HepG2 (cell line): ENCODE data around the gene TLE1. TPM values are rescaled to one million over a fixed set of nuclear protein-coding genes. Genes with fewer than 3 reads are reported as not detected.
A peak's percentile ranks its signal among the peaks of the same experiment; 100 is the strongest.

Experiments
- ATAC-seq: fragments of 200-7000 bp; cut with Tn5 transposase; 3 replicates; pipeline ENCODE4 v1.9.1; 2020; ENCODE audit warnings: mild to moderate bottlenecking, moderate library complexity
- BruUV-seq: library from RNA; stranded (reverse); fragments of 400-500 nt; replicated peaks from 2 replicates; lab custom pipeline; 2021; lab: Mats Ljungman, UMichigan
- CTCF ChIA-PET: fragments of 300-600 bp; formaldehyde crosslinking; extraction: SDS; loops from one replicate; lab custom pipeline; 2021; ENCODE audit warnings: low total read pairs, inconsistent platforms, low intra/inter-chr PET ratio; lab: Yijun Ruan, JAX
- POLR2A ChIA-PET: fragments of 350-600 bp; sonication (Branson Sonifier 250); formaldehyde crosslinking; loops from one replicate; lab custom pipeline; 2020; ENCODE audit warnings: antibody characterized with exemption, inconsistent platforms; lab: Yijun Ruan, JAX
- DNase-seq: peaks from one replicate; pipeline ENCODE4 v3.0.0-alpha.2; 2015; ENCODE audit warnings: low spot score
- FAIRE-seq: peaks from 3 replicates; lab custom pipeline; 2011; peaks lifted over from hg19 to GRCh38; lab: Jason Lieb, UNC
- H2AFZ ChIP-seq: one replicate; pipeline ENCODE4 v1.6.1; 2011; ENCODE audit warnings: low read length, inconsistent platforms
- H3K27ac ChIP-seq: fragments of 300-600 bp; 3 replicates; pipeline ENCODE4 v1.8.0; 2011; ENCODE audit warnings: mixed run types, mild to moderate bottlenecking, mixed read lengths, low read length, inconsistent platforms; ENCODE audit not compliant: insufficient read depth; ENCODE audit errors: extremely low read length
- H3K27me3 ChIP-seq, 2 experiments: fragments of 200-600 bp in 1 of 2; 2 replicates in 1 of 2; 3 replicates in 1 of 2; pipeline versions ENCODE4 v1.6.0 to v1.8.0; 2011; ENCODE audit warnings: low read length in 2 of 2, mild to moderate bottlenecking in 2 of 2, moderate library complexity in 2 of 2, inconsistent platforms in 1 of 2; ENCODE audit not compliant: insufficient read depth in 2 of 2, control insufficient read depth in 1 of 2
- H3K36me3 ChIP-seq, 2 experiments: fragments of 200-600 bp in 1 of 2; replicated peaks in 1 of 2; 2 replicates in 1 of 2; 3 replicates in 1 of 2; pipeline versions ENCODE4 v1.5.1 to v1.8.0; 2011; ENCODE audit warnings: low read length in 2 of 2, inconsistent platforms in 1 of 2; ENCODE audit not compliant: insufficient read depth in 2 of 2, control insufficient read depth in 1 of 2
- H3K4me1 ChIP-seq: 2 replicates; pipeline ENCODE4 v1.5.1; 2012; ENCODE audit warnings: low read length, inconsistent platforms; ENCODE audit not compliant: insufficient read depth
- H3K4me2 ChIP-seq: 2 replicates; pipeline ENCODE4 v1.6.0; 2011; ENCODE audit warnings: low read depth, low read length, inconsistent platforms
- H3K4me3 ChIP-seq, 3 experiments: fragments of 200-600 bp in 1 of 3; sonication (generic), shearing (Covaris generic) in 1 of 3; replicated peaks in 1 of 3; 2 replicates each; pipeline ENCODE4 v1.5.1; 2011 to 2016; ENCODE audit warnings: low read length in 3 of 3, inconsistent platforms in 2 of 3, low read depth in 2 of 3, mild to moderate bottlenecking in 2 of 3, control low read depth in 1 of 3, mixed read lengths in 1 of 3; ENCODE audit not compliant: insufficient read depth in 1 of 3
- H3K79me2 ChIP-seq: one replicate; pipeline ENCODE4 v1.6.1; 2011; ENCODE audit warnings: low read length, inconsistent platforms; ENCODE audit not compliant: insufficient read depth
- H3K9ac ChIP-seq: 2 replicates; pipeline ENCODE4 v1.6.0; 2011; ENCODE audit warnings: mild to moderate bottlenecking, low read depth, low read length, inconsistent platforms; ENCODE audit not compliant: insufficient read depth
- H3K9me3 ChIP-seq: 2 replicates; pipeline ENCODE4 v1.5.1; 2012; ENCODE audit warnings: mild to moderate bottlenecking, low read length
- H4K20me1 ChIP-seq: 2 replicates; pipeline ENCODE4 v1.6.0; 2011; ENCODE audit warnings: inconsistent platforms, mild to moderate bottlenecking, low read length, moderate library complexity; ENCODE audit not compliant: insufficient read depth
- AFF4 ChIP-seq: sonication (generic); formaldehyde crosslinking; IDR thresholded peaks from 2 replicates; pipeline ENCODE4 v1.4.0; 2020; ENCODE audit warnings: missing genetic modification reagents
- CENPX ChIP-seq: sonication (generic); formaldehyde crosslinking; IDR thresholded peaks from 2 replicates; pipeline ENCODE4 v1.9.0; 2021; ENCODE audit warnings: mild to moderate bottlenecking, missing genetic modification reagents, moderate library complexity
- HCFC1 ChIP-seq: fragments of 150-350 bp; IDR thresholded peaks from 2 replicates; pipeline ENCODE4 v1.6.1; 2014; ENCODE audit warnings: low read depth, low read length
- HNF1A ChIP-seq, 2 experiments: sonication (generic) in 1 of 2; formaldehyde crosslinking in 1 of 2; IDR thresholded peaks; 2 replicates each; pipeline versions ENCODE4 v1.4.0 to v1.6.1; 2016 to 2020; ENCODE audit warnings: borderline replicate concordance in 1 of 2, low read depth in 1 of 2, mild to moderate bottlenecking in 1 of 2, missing genetic modification reagents in 1 of 2
- NBN ChIP-seq: fragments of 450-650 bp; conservative IDR thresholded peaks from 2 replicates; pipeline ENCODE4 v1.6.1; 2017
- PAX8 ChIP-seq: sonication (generic); formaldehyde crosslinking; IDR thresholded peaks from 2 replicates; pipeline ENCODE4 v1.8.0; 2022; ENCODE audit warnings: mild to moderate bottlenecking, missing genetic modification reagents, borderline replicate concordance
- PHB2 ChIP-seq: fragments of 450-650 bp; IDR thresholded peaks from 2 replicates; pipeline ENCODE4 v1.6.1; 2018; ENCODE audit not compliant: partially characterized antibody
- RXRA ChIP-seq: sonication (generic); formaldehyde crosslinking; IDR thresholded peaks from 2 replicates; pipeline ENCODE4 v1.5.1; 2020; ENCODE audit warnings: missing genetic modification reagents
- SUZ12 ChIP-seq: fragments of 150-350 bp; IDR thresholded peaks from 2 replicates; pipeline ENCODE4 v1.6.1; 2014; ENCODE audit warnings: low read depth, low read length
- TRIM22 ChIP-seq: fragments of 450-650 bp; IDR thresholded peaks from 2 replicates; pipeline ENCODE4 v1.6.1; 2017
- ZFP62 ChIP-seq: sonication (generic); formaldehyde crosslinking; IDR thresholded peaks from 2 replicates; pipeline ENCODE4 v1.4.0; 2020; ENCODE audit warnings: missing genetic modification reagents
- ZNF17 ChIP-seq: sonication (generic); formaldehyde crosslinking; IDR thresholded peaks from 2 replicates; pipeline ENCODE4 v1.5.0; 2020; ENCODE audit warnings: mild to moderate bottlenecking, missing genetic modification reagents
- ZNF232 ChIP-seq: sonication (generic); formaldehyde crosslinking; IDR thresholded peaks from 2 replicates; pipeline ENCODE4 v1.4.0; 2020; ENCODE audit warnings: missing genetic modification reagents, borderline replicate concordance
- ZNF550 ChIP-seq: sonication (generic); formaldehyde crosslinking; IDR thresholded peaks from 2 replicates; pipeline ENCODE4 v1.4.0; 2020; ENCODE audit warnings: mild to moderate bottlenecking, missing genetic modification reagents, borderline replicate concordance
- ZNF570 ChIP-seq: sonication (generic); formaldehyde crosslinking; IDR thresholded peaks from 2 replicates; pipeline ENCODE4 v1.4.0; 2020; ENCODE audit warnings: mild to moderate bottlenecking, missing genetic modification reagents, borderline replicate concordance
- ZNF598 ChIP-seq: sonication (generic); formaldehyde crosslinking; IDR thresholded peaks from 2 replicates; pipeline ENCODE4 v1.5.1; 2020; ENCODE audit warnings: mild to moderate bottlenecking, missing genetic modification reagents, borderline replicate concordance
- ZSCAN31 ChIP-seq: sonication (generic); formaldehyde crosslinking; IDR thresholded peaks from 2 replicates; pipeline ENCODE4 v1.5.0; 2020; ENCODE audit warnings: low read depth, mild to moderate bottlenecking, missing genetic modification reagents
- WGBS: methylation state at CpG from one replicate; pipeline ENCODE4 v1.1.6; 2017; ENCODE audit warnings: low lambda C conversion rate; 5-methylcytosine and 5-hydroxymethylcytosine counted together
- in situ Hi-C: cut with HindIII; loops from 2 replicates; pipeline ENCODE4 v1.10.0; 2017; ENCODE audit warnings: low pct_unique_long_range_greater_than_20kb; ENCODE audit not compliant: extremely low pct_ligation_motif_present
- intact Hi-C: fragments of 100-400 bp; cut with micrococcal nuclease; formaldehyde crosslinking; loops from one replicate; pipeline ENCODE4 v1.10.0; 2022; ENCODE audit not compliant: unreplicated experiment
- polyA plus RNA-seq, 8 experiments: library from polyadenylated mRNA; depleted of rRNA in 3 of 8; stranded (reverse) in 7 of 8; unstranded in 1 of 8; fragments of >200 nt; fragmentation: Illumina TruSeq in 4 of 8; extraction: Trizol in 4 of 8; gene quantifications; 2 replicates each; pipeline versions ENCODE4 v1.2.1 to v1.2.3, GENCODE V29; 2011 to 2016; ENCODE audit warnings: low read depth in 4 of 8, missing spikeins in 1 of 8, mixed read lengths in 1 of 8; ENCODE audit not compliant: insufficient read depth in 1 of 8
- total RNA-seq, 5 experiments: library from RNA; depleted of rRNA; stranded (reverse); fragments of >200 nt; fragmentation: Illumina TruSeq; extraction: Trizol; gene quantifications; 2 replicates each; pipeline ENCODE4 v1.2.3, GENCODE V29; 2016; ENCODE audit warnings: low read depth in 1 of 5

Gene TLE1
- total and polyA plus RNA-seq, 2 of the 13 experiments (the other 11 are each of a cell fraction or from before 2014, with no cell fraction given), result 35.9 to 109 TPM

GRCh38 chr9:81550207-81550583 is 139.2 kb downstream of the TLE1 start:
- Histone ChIP-seq H3K4me1 (peaks cover 88% of the 10 kb centered on the region), H3K9ac (peak overlapping the region; percentile 5; the same call in 1 of the 2 replicates), H3K36me3 (no peaks in the 10 kb centered on the region), H3K9me3 (no peaks in the 10 kb centered on the region), H3K4me2 (peak overlapping the region; percentile 75), H4K20me1 (no peaks in the 10 kb centered on the region), H3K4me3 (no peak overlapping the region; a peak in 1 of 6 replicates), H3K27ac (peak overlapping the region; percentile 58), H3K27me3 (no peaks in the 10 kb centered on the region), H2AFZ (no peak overlapping the region), H3K79me2 (no peaks in the 10 kb centered on the region)
- intact Hi-C loops, result loop anchor here (2.0 to 5.0 kb wide), 2 partner anchors 15 to 37 kb away; no protein-coding TSS in a partner anchor
- no TSS peak for BruUV-seq
- WGBS, result 4% methylated on average over 3 of the region's 3 CpGs
- POLR2A ChIA-PET, result interaction anchor here (1.0 to 2.6 kb wide), 2 partner anchors 38 to 139 kb away, joined by 4 to 7 read pairs; partner anchors contain the start of gene TLE1
- no peak for FAIRE-seq
- ATAC-seq, result no peak; the same call in 2 of the 3 replicates
- no peak for DNase-seq
- CTCF ChIA-PET, result no interaction called here
- in situ Hi-C loops, result no loop called here
- TF ChIP-seq HCFC1 (no peak), HNF1A (IDR thresholded peaks at IDR 0.05; ENCODE audit: low read depth) (0 out of 2 replicates have a peak, but pooled peaks have one; percentile 7), HNF1A (CRISPR knock-in tag; IDR thresholded peaks at IDR 0.05; ENCODE audit: borderline replicate concordance) (no peak), CENPX (no peak), ZNF570 (CRISPR knock-in tag) (no peak), ZNF17 (CRISPR knock-in tag) (no peak), ZFP62 (CRISPR knock-in tag) (no peak), ZNF232 (no peak), PHB2 (no peak), TRIM22 (no peak), ZNF598 (CRISPR knock-in tag) (no peak), NBN (no peak), ZSCAN31 (CRISPR knock-in tag) (no peak), AFF4 (no peak), SUZ12 (no peak), ZNF550 (CRISPR knock-in tag) (no peak), PAX8 (no peak), RXRA (CRISPR knock-in tag) (no peak)
